CD4-positive, alpha-beta T cell treated with Interleukin-4 for 4 hours (primary cell): ENCODE data around the gene CCDC187.

Source experiments
- DNase-seq: peaks from one replicate; pipeline ENCODE4 v3.0.0-alpha.2; 2020

Gene CCDC187

GRCh38 chr9:136251264-136252115, 52.4 kb downstream of the CCDC187 start:
- DNase-seq: no peak

GRCh38 chr9:136250676-136251075, 53.2 kb downstream of the CCDC187 start:
- no peak for DNase-seq

GRCh38 chr9:136249877-136250559, 53.9 kb downstream of the CCDC187 start:
- no peak for DNase-seq

GRCh38 chr9:136248951-136249876, 54.7 kb downstream of the CCDC187 start:
- DNase-seq: no peak

- DNase-seq: no peak
These were observed 55.8 kb downstream of the CCDC187 start for GRCh38 chr9:136247947-136248637.

GRCh38 chr9:136247551-136247916, 56.4 kb downstream of the CCDC187 start:
- DNase-seq: no peak

- DNase-seq: no peak
These were observed 56.9 kb downstream of the CCDC187 start for GRCh38 chr9:136246849-136247550.

- DNase-seq: peak; percentile 73
These were observed 58.4 kb downstream of the CCDC187 start, which contains the start of gene QSOX2 for GRCh38 chr9:136245219-136246150. QSOX2 (minus strand) TSS chr9:136245812; CDS start chr9:136245803, 9 bp downstream.

- no peak for DNase-seq
These were observed 59.0 kb downstream of the CCDC187 start for GRCh38 chr9:136244969-136245218.

- peak; percentile 29 for DNase-seq
These were observed 59.5 kb downstream of the CCDC187 start for GRCh38 chr9:136244122-136244968.

GRCh38 chr9:136243631-136244030, 60.3 kb downstream of the CCDC187 start:
- DNase-seq: no peak

GRCh38 chr9:136242918-136243525, 60.9 kb downstream of the CCDC187 start:
- no peak for DNase-seq

GRCh38 chr9:136242248-136242647, 61.6 kb downstream of the CCDC187 start:
- no peak for DNase-seq

GRCh38 chr9:136241542-136241941, 62.4 kb downstream of the CCDC187 start:
- no peak for DNase-seq

GRCh38 chr9:136240941-136241340, 63.0 kb downstream of the CCDC187 start:
- DNase-seq: no peak

- DNase-seq: no peak
These were observed 63.9 kb downstream of the CCDC187 start for GRCh38 chr9:136239983-136240330.

- DNase-seq: no peak
These were observed 64.5 kb downstream of the CCDC187 start for GRCh38 chr9:136239135-136239982.

- DNase-seq: no peak
These were observed 65.6 kb downstream of the CCDC187 start for GRCh38 chr9:136238342-136238732.
